HG03342 (cell line): ENCODE measurements around the gene C3orf18.
"Not testable (repeated sequence)": the region's sequence is repeated elsewhere in the genome, so short reads cannot be mapped to it uniquely, and the experiment has no call there.

Experiments used
- ATAC-seq: cut with Tn5 transposase; IDR thresholded peaks from one replicate; pipeline ENCODE4 v1.9.1; 2021; ENCODE audit warnings: mild to moderate bottlenecking, moderate library complexity; ENCODE audit not compliant: unreplicated experiment

The C3orf18 gene

GRCh38 chr3:50525191-50525910 is 42.2 kb downstream of the C3orf18 start:
- ATAC-seq = no peak

DNA sequence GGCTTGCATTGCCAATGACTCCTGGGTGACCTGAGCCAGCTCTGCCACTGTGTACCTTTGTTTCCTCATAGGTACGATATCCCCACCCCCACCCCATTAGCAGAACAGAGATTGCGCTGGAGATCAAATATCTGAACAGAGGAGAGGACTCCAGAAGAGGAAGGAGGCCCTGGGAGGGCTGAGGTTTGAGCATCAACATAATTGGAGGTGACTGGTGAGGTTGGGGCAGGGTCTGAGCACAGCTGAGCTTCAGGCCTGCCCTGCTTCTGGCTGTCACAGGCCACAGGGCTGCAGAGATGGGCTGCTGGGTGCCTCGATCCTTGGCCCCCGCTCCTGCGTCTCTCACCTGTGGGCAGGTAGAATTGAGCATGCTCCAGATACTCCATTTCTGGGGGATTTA is 42.8 kb downstream of the C3orf18 start:
- ATAC-seq = no peak

GRCh38 chr3:50523279-50523811 is 44.2 kb downstream of the C3orf18 start:
- ATAC-seq = no peak

- no peak for ATAC-seq
These were observed 46.0 kb downstream of the C3orf18 start for GRCh38 chr3:50521572-50521971.

GRCh38 chr3:50520849-50521248 is 46.7 kb downstream of the C3orf18 start:
- ATAC-seq = no peak

- no peak for ATAC-seq
These were observed 48.0 kb downstream of the C3orf18 start for GRCh38 chr3:50519471-50520089.

DNA sequence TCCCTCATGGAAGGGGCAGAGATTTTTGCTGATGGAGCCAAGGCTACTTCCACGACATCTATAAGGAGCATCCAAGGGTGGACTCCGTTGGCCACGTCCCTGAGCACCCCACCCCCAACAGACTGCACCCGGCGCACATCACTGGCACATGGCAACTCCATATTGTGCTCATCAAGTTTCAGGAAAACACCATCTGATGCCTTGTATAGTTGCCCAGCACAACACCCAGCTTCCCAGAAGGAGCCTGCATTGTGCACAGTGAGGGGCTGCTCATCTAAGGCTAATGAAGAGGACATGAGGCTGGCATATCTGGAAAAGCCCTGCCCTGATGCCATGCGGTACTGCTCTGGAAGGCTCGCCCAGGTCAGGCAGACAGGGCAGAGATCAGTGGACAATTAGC is 49.1 kb downstream of the C3orf18 start:
- no peak for ATAC-seq

GRCh38 chr3:50517721-50518206 is 49.8 kb downstream of the C3orf18 start:
- ATAC-seq = no peak

GRCh38 chr3:50516440-50516871 is 51.1 kb downstream of the C3orf18 start:
- ATAC-seq = no peak

GRCh38 chr3:50515565-50516439 is 51.7 kb downstream of the C3orf18 start:
- no peak for ATAC-seq

DNA sequence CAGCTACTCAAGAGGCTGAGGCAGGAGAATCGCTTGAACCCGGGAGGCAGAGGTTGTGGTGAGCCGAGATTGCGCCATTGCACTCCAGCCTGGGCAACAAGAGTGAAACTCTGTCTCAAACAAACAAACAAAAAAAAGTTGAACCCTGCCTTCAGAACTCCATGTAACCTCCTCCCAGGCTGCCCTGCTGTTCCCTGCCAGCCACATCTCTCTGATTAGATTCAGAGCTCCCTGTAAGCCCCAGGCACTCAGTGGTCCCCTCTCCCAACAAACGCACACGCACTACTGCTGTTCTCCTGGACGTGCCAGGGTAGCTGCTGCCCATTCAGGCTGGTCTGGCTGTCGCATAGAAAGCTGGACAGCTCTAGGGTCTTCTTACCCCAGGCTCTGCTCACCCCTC is 54.6 kb downstream of the C3orf18 start:
- ATAC-seq = not testable (repeated sequence)

- ATAC-seq = no peak
These were observed 55.4 kb downstream of the C3orf18 start for GRCh38 chr3:50512131-50512530.

DNA sequence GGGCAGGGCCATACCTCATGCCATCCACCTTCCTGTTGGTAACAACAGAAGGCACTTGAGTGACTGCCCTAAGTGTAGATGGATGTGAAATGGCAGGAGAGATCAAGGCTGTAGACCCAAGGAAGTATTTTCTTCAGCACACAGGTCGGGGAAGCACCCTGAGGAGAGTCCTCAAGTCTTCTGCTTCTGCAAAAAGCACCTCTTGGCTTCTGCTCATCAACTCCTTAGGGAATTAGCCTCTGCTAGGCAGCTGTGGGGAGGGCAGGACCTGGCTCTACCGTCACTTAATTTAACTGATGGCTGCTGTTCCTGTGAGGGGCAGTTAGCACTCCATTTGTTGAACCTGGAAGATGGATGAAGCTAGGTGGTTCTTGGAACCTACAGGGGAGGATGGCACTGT is 57.2 kb downstream of the C3orf18 start:
- no peak for ATAC-seq

DNA sequence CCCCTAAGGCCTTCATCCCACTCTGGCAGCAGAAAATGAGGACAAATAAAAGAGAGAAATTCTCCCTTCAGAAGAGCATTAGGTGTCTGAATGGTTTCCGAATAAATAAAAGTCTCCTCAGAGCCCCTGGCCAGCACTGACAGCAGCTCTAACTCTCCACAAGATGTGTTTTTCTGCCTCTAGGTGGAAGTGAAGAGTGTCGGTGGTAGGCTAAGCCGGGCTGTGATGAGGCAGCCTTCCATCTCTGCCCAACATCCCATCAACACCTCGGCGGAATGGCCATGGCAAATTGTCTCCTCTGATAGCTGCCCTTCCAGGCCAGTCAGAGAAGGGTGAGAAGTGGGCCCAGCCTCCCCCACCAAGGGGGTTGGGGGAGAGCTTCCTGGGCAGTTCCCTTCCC is 57.8 kb downstream of the C3orf18 start:
- no peak for ATAC-seq

GRCh38 chr3:50508821-50509220 is 58.7 kb downstream of the C3orf18 start:
- ATAC-seq = no peak
